Ovary (tissue), 9 donors: Measurements from ENCODE around the gene TEDC2. TPM values are rescaled to one million over a fixed set of nuclear protein-coding genes. Genes with fewer than 3 reads are reported as not detected.

Experiments used
- DNase-seq, 5 donors: peaks; one replicate each; pipeline ENCODE4 v3.0.0-alpha.2; 2019 to 2020
- H3K27ac ChIP-seq, 2 donors: fragments of 200-600 bp; one replicate each; pipeline versions ENCODE4 v1.5.1 to v1.8.0; 2019 to 2022
- H3K27me3 ChIP-seq: fragments of 200-600 bp; one replicate; pipeline ENCODE4 v1.8.0; 2022
- H3K36me3 ChIP-seq: fragments of 200-600 bp; sonication (generic); one replicate; pipeline ENCODE4 v1.5.1; 2019
- H3K4me1 ChIP-seq: one replicate; pipeline ENCODE4 v1.8.1; 2013; ENCODE audit warnings: mild to moderate bottlenecking, moderate library complexity; ENCODE audit not compliant: insufficient read depth
- H3K4me3 ChIP-seq: fragments of 200-600 bp; sonication (generic); one replicate; pipeline ENCODE4 v1.5.1; 2017
- H3K9me3 ChIP-seq, 2 donors: fragments of 200-600 bp in 1 of 2; sonication (generic) in 1 of 2; one replicate each; pipeline versions ENCODE4 v1.5.1 to v1.8.1; 2013 to 2019; ENCODE audit warnings: mild to moderate bottlenecking in 1 of 2, moderate library complexity in 1 of 2
- CTCF ChIP-seq, 3 donors: fragments of 450-650 bp in 2 of 3; fragments of 200-600 bp in 1 of 3; IDR thresholded peaks; one replicate each; pipeline versions ENCODE4 v1.5.1 to v1.8.0; 2016 to 2022; ENCODE audit warnings: antibody characterized with exemption in 3 of 3, mild to moderate bottlenecking in 1 of 3
- EP300 ChIP-seq: sonication (generic); formaldehyde crosslinking; IDR thresholded peaks from one replicate; pipeline ENCODE4 v1.6.1; 2017; ENCODE audit warnings: antibody characterized with exemption
- POLR2A ChIP-seq: fragments of 450-650 bp; IDR thresholded peaks from one replicate; pipeline ENCODE4 v1.6.1; 2017; ENCODE audit warnings: antibody characterized with exemption, mild to moderate bottlenecking, moderate library complexity
- WGBS, 3 donors: extraction: QIAGEN DNeasy Blood & Tissue Kit in 1 of 3; methylation state at CpG; one replicate each; pipeline versions ENCODE4 v1.1.5 to v1.1.7; 2013 to 2017; 5-methylcytosine and 5-hydroxymethylcytosine counted together
- intact Hi-C, 4 donors: fragments of 100-400 bp; cut with DNase I; formaldehyde crosslinking; loops; one replicate each; pipeline versions ENCODE4 v1.11.0 to v1.15.1; 2022 to 2023
- polyA plus RNA-seq, 2 donors: library from polyadenylated mRNA; stranded (reverse); fragments of 200-250 nt in 1 of 2; fragments of 350-450 nt in 1 of 2; fragmentation: Illumina TruSeq in 1 of 2; extraction: RNeasy Lipid Tissue Mini Kit (QIAGEN cat#74804) in 1 of 2; gene quantifications; one replicate each; pipeline ENCODE4 v1.2.3, GENCODE V29; 2013 to 2014
- total RNA-seq, 7 donors: library from RNA; depleted of rRNA in 2 of 7; stranded (reverse); fragments of >200 nt in 2 of 7; fragmentation: NEBNext Ultra II Directional in 3 of 7; extraction: Animal tissue kit (Norgen Biotek cat#: 25700) in 3 of 7; gene quantifications; one replicate each; pipeline versions ENCODE4 v1.1.0 to v1.2.4, GENCODE V29; 2016 to 2023
- donor health status: DM: no; HTN: no; CAD: no; lungs with moderate emphysema.
- donor health status: DM: no; HTN: no; CAD: no.
- donor health status: Bipolar disorder and iron deficiency.
- donor health status: DM: yes; HTN: yes; CAD: no.
- donor health status: DM: no; HTN: no; CAD: no.
- donor health status: DM: yes; HTN: yes; CAD: no.

Gene TEDC2
- total and polyA plus RNA-seq, 9 donors = 0.38 to 2.0 (median 1.3) TPM; not detected in 3

GRCh38 chr16:2465653-2466415, 5.9 kb downstream of the TEDC2 start:
- Histone ChIP-seq H3K4me3 (no peak overlapping the region), H3K36me3 (no peaks in the 10 kb centered on the region), H3K4me1 (peaks cover 3% of the 10 kb centered on the region), H3K27ac (no peak overlapping the region), H3K27me3 (no peaks in the 10 kb centered on the region), H3K9me3 (no peaks in the 10 kb centered on the region)
- intact Hi-C loops = no loop called here
- TF ChIP-seq EP300 = no peak
- no peak for TF ChIP-seq POLR2A
- no peak for TF ChIP-seq CTCF (IDR thresholded peaks at IDR 0.05)
- DNase-seq = peak in 1 of 5 donors; percentile 13
- 83 to 84% (median 83%) methylated on average over 12 of the region's 12 CpGs for WGBS, 3 donors

GRCh38 chr16:2466667-2467527, 7.0 kb downstream of the TEDC2 start:
- Histone ChIP-seq H3K27me3 (peaks cover 6% of the 10 kb centered on the region), H3K27ac (peak overlapping the region in 1 of 2 donors; percentile 25), H3K4me3 (peak overlapping the region; percentile 47), H3K36me3 (no peaks in the 10 kb centered on the region), H3K9me3 (no peaks in the 10 kb centered on the region), H3K4me1 (peaks cover 7% of the 10 kb centered on the region)
- 75 to 77% (median 77%) methylated on average over 29 of the region's 29 CpGs for WGBS, 3 donors
- DNase-seq = peak in 1 of 5 donors; percentile 45
- TF ChIP-seq EP300 (no peak), POLR2A (no peak), CTCF (IDR thresholded peaks at IDR 0.05) (no peak)
- intact Hi-C loops = no loop called here

GRCh38 chr16:2467528-2468232, 7.8 kb downstream of the TEDC2 start:
- H3K9me3 ChIP-seq = no peaks in the 10 kb centered on the region
- TF ChIP-seq POLR2A (peak; percentile 47), EP300 (no peak), CTCF (IDR thresholded peaks at IDR 0.05) (peak in 1 of 3 donors; percentile 5)
- 0 to 1% (median 1%) methylated on average over 59 to 80 of the region's 80 CpGs for WGBS, 3 donors
- H3K4me3 ChIP-seq = peak overlapping the region; percentile 47
- peak overlapping the region in 1 of 2 donors; percentile 39 for H3K27ac ChIP-seq
- intact Hi-C loops = no loop called here
- H3K27me3 ChIP-seq = peaks cover 6% of the 10 kb centered on the region
- H3K36me3 ChIP-seq = no peaks in the 10 kb centered on the region
- DNase-seq = peak; percentile 68 to 84 (median 83)
- peaks cover 7% of the 10 kb centered on the region for H3K4me1 ChIP-seq

GRCh38 chr16:2468233-2468724, 8.4 kb downstream of the TEDC2 start:
- intact Hi-C loops = no loop called here
- H3K27me3 ChIP-seq = peaks cover 6% of the 10 kb centered on the region
- DNase-seq = peak in 1 of 5 donors; percentile 45
- WGBS, 3 donors = 0 to 1% (median 0%) methylated on average over 32 to 38 of the region's 38 CpGs
- peak overlapping the region; percentile 47 for H3K4me3 ChIP-seq
- H3K4me1 ChIP-seq = peaks cover 7% of the 10 kb centered on the region
- no peaks in the 10 kb centered on the region for H3K9me3 ChIP-seq
- peak overlapping the region in 1 of 2 donors; percentile 39 for H3K27ac ChIP-seq
- H3K36me3 ChIP-seq = no peaks in the 10 kb centered on the region
- no peak for TF ChIP-seq POLR2A
- TF ChIP-seq CTCF (IDR thresholded peaks at IDR 0.05) = no peak
- TF ChIP-seq EP300 = no peak
